Breast epithelium (tissue), 4 donors: ENCODE data around the gene COL9A3. TPM values are rescaled to one million over a fixed set of nuclear protein-coding genes. Genes with fewer than 3 reads are reported as not detected.

Source experiments
- DNase-seq, 2 donors: peaks; one replicate each; pipeline ENCODE4 v3.0.0-alpha.2; 2019; ENCODE audit warnings: low spot score in 2 of 2
- H3K27ac ChIP-seq, 2 donors: fragments of 200-600 bp; sonication (generic) in 1 of 2; one replicate each; pipeline ENCODE4 v1.5.1; 2016 to 2019; ENCODE audit warnings: mild to moderate bottlenecking in 1 of 2
- H3K27me3 ChIP-seq, 2 donors: fragments of 200-600 bp; sonication (generic) in 1 of 2; one replicate each; pipeline versions ENCODE4 v1.5.1 to v1.6.0; 2017 to 2019; ENCODE audit warnings: control low read depth in 1 of 2, mild to moderate bottlenecking in 1 of 2
- H3K36me3 ChIP-seq: fragments of 200-600 bp; one replicate; pipeline ENCODE4 v1.5.1; 2019
- H3K4me1 ChIP-seq, 2 donors: fragments of 200-600 bp; sonication (generic); one replicate each; pipeline ENCODE4 v1.5.1; 2016 to 2019; ENCODE audit warnings: control low read depth in 1 of 2
- H3K4me3 ChIP-seq, 3 donors: fragments of 200-600 bp; sonication (generic); 1 replicate in 2 of 3; 2 replicates in 1 of 3; pipeline ENCODE4 v1.5.1; 2016 to 2019; ENCODE audit warnings: mild to moderate bottlenecking in 3 of 3, moderate library complexity in 2 of 3
- H3K9me3 ChIP-seq, 2 donors: fragments of 200-600 bp; sonication (generic) in 1 of 2; one replicate each; pipeline ENCODE4 v1.5.1; 2016 to 2019; ENCODE audit warnings: control low read depth in 1 of 2
- CTCF ChIP-seq, 3 donors: fragments of 450-650 bp; IDR thresholded peaks; one replicate each; pipeline ENCODE4 v1.5.1; 2016 to 2017; ENCODE audit warnings: antibody characterized with exemption in 3 of 3, mild to moderate bottlenecking in 3 of 3, moderate library complexity in 3 of 3
- POLR2A ChIP-seq: fragments of 450-650 bp; IDR thresholded peaks from one replicate; pipeline ENCODE4 v1.6.1; 2016; ENCODE audit warnings: antibody characterized with exemption, mild to moderate bottlenecking, moderate library complexity
- POLR2AphosphoS5 ChIP-seq, 3 donors: sonication (generic); formaldehyde crosslinking; IDR thresholded peaks; one replicate each; pipeline ENCODE4 v1.6.1; 2017; ENCODE audit warnings: antibody characterized with exemption in 3 of 3
- intact Hi-C: fragments of 100-400 bp; cut with DNase I; formaldehyde crosslinking; loops from one replicate; pipeline ENCODE4 v1.15.1; 2023; ENCODE audit warnings: low total_unique reads
- total RNA-seq, 3 donors: library from RNA; depleted of rRNA; stranded (reverse); fragments of >200 nt; gene quantifications; one replicate each; pipeline ENCODE4 v1.1.0, GENCODE V29; 2016

COL9A3 gene
- total RNA-seq, 3 donors from 2014 or later, result 0.16 to 10.2 (median 5.0) TPM

DNA sequence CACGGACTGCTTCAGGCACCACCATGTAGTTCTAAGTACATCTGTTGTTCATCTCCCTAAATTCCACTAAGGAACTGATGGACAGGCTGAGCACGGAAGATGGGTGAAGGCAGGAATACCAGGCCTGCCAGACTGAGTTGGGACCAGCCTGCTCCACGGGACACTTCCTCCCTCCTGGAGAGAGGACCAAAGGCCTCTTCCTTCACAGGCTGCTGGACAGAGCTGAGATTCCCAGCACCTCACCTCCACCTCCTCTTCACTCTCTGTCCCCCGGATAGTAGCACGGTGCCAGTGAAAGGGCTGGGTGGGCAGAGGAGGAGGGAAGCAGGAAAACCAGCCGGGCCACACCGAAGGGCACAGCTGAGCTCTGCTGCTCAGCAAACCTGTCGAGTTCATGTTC, 67.7 kb downstream of the COL9A3 start:
- no peak for DNase-seq
- Histone ChIP-seq H3K9me3 (no peaks in the 10 kb centered on the region), H3K4me1 (no peaks in the 10 kb centered on the region), H3K4me3 (no peak overlapping the region), H3K27ac (no peak overlapping the region), H3K27me3 (no peaks in the 10 kb centered on the region), H3K36me3 (no peaks in the 10 kb centered on the region)
- no peak for TF ChIP-seq POLR2AphosphoS5 (IDR thresholded peaks at IDR 0.05)
- no peak for TF ChIP-seq POLR2A
- no peak for TF ChIP-seq CTCF (IDR thresholded peaks at IDR 0.05)
- intact Hi-C loops, result no loop called here

- no peaks in the 10 kb centered on the region for H3K27me3 ChIP-seq
- no peak overlapping the region for H3K27ac ChIP-seq
- H3K9me3 ChIP-seq, result no peaks in the 10 kb centered on the region
- H3K36me3 ChIP-seq, result no peaks in the 10 kb centered on the region
- no peak for TF ChIP-seq POLR2AphosphoS5 (IDR thresholded peaks at IDR 0.05)
- TF ChIP-seq CTCF (IDR thresholded peaks at IDR 0.05), result no peak
- TF ChIP-seq POLR2A, result no peak
- DNase-seq, result no peak
- no peak overlapping the region for H3K4me3 ChIP-seq
- intact Hi-C loops, result no loop called here
- H3K4me1 ChIP-seq, result no peaks in the 10 kb centered on the region
These were observed 68.4 kb downstream of the COL9A3 start for GRCh38 chr20:62885046-62885895.

GRCh38 chr20:62885896-62886708, 69.3 kb downstream of the COL9A3 start:
- no peak for DNase-seq
- H3K36me3 ChIP-seq, result no peaks in the 10 kb centered on the region
- H3K27me3 ChIP-seq, result no peaks in the 10 kb centered on the region
- H3K27ac ChIP-seq, result no peak overlapping the region
- H3K4me1 ChIP-seq, result no peaks in the 10 kb centered on the region
- H3K4me3 ChIP-seq, result no peak overlapping the region
- H3K9me3 ChIP-seq, result no peaks in the 10 kb centered on the region
- intact Hi-C loops, result no loop called here
- TF ChIP-seq POLR2AphosphoS5 (IDR thresholded peaks at IDR 0.05) (no peak), POLR2A (no peak), CTCF (IDR thresholded peaks at IDR 0.05) (no peak)

GRCh38 chr20:62886709-62887058, 69.8 kb downstream of the COL9A3 start:
- Histone ChIP-seq H3K27ac (no peak overlapping the region), H3K4me1 (no peaks in the 10 kb centered on the region), H3K9me3 (no peaks in the 10 kb centered on the region), H3K36me3 (no peaks in the 10 kb centered on the region), H3K27me3 (no peaks in the 10 kb centered on the region), H3K4me3 (no peak overlapping the region)
- TF ChIP-seq CTCF (IDR thresholded peaks at IDR 0.05) (no peak), POLR2A (no peak), POLR2AphosphoS5 (IDR thresholded peaks at IDR 0.05) (no peak)
- no peak for DNase-seq
- intact Hi-C loops, result no loop called here
